ENCODE measurements around the gene ZNF782.
"Not testable (repeated sequence)": the region's sequence is repeated elsewhere in the genome, so short reads cannot be mapped to it uniquely, and the experiment has no call there.

DNA sequence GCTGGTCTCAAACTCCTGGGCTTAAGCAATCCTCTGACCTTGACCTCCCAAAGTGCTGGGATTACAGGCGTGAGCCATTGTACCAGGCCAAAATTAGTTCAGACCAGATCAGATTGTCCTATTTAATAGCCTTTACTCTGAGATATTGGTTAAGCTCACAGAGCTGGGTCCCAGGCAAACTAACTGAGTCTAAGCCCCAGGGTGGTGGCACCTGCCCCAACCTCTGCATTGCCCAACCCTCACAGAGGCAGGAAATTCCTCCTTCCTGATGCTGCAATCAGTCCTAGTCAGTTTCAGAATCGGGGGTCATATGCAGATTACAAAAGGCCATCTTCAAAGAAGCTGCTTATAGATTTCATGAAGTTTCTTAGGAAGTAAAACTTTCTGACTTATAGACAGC, 45.7 kb upstream of the ZNF782 start:
- TF ChIP-seq POLR2A (IDR thresholded peaks at IDR 0.05), result not testable (repeated sequence)
- TF ChIP-seq, protein P1, sequence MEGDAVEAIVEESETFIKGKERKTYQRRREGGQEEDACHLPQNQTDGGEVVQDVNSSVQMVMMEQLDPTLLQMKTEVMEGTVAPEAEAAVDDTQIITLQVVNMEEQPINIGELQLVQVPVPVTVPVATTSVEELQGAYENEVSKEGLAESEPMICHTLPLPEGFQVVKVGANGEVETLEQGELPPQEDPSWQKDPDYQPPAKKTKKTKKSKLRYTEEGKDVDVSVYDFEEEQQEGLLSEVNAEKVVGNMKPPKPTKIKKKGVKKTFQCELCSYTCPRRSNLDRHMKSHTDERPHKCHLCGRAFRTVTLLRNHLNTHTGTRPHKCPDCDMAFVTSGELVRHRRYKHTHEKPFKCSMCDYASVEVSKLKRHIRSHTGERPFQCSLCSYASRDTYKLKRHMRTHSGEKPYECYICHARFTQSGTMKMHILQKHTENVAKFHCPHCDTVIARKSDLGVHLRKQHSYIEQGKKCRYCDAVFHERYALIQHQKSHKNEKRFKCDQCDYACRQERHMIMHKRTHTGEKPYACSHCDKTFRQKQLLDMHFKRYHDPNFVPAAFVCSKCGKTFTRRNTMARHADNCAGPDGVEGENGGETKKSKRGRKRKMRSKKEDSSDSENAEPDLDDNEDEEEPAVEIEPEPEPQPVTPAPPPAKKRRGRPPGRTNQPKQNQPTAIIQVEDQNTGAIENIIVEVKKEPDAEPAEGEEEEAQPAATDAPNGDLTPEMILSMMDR (IDR thresholded peaks at IDR 0.05), result not testable (repeated sequence)
